Skeletal muscle tissue (tissue), 4 donors: ENCODE results near the gene ACE. TPM values are rescaled to one million over a fixed set of nuclear protein-coding genes. Genes with fewer than 3 reads are reported as not detected.
"Not testable (repeated sequence)": the region's sequence is repeated elsewhere in the genome, so short reads cannot be mapped to it uniquely, and the experiment has no call there.

Source experiments
- H3K27ac ChIP-seq: one replicate; pipeline ENCODE4 v1.7.0; 2013; ENCODE audit warnings: mild to moderate bottlenecking, low read depth, low read length, inconsistent platforms
- H3K27me3 ChIP-seq, 3 donors: one replicate each; pipeline ENCODE4 v1.7.0; 2013; ENCODE audit warnings: low read length in 3 of 3; ENCODE audit not compliant: control insufficient read depth in 3 of 3, insufficient read depth in 3 of 3
- H3K36me3 ChIP-seq, 3 donors: one replicate each; pipeline ENCODE4 v1.7.0; 2013; ENCODE audit warnings: low read length in 3 of 3; ENCODE audit not compliant: control insufficient read depth in 3 of 3, insufficient read depth in 3 of 3
- H3K4me1 ChIP-seq, 3 donors: one replicate each; pipeline ENCODE4 v1.7.0; 2013; ENCODE audit warnings: low read length in 3 of 3, mild to moderate bottlenecking in 3 of 3; ENCODE audit not compliant: control insufficient read depth in 3 of 3, insufficient read depth in 3 of 3
- H3K4me3 ChIP-seq, 3 donors: one replicate each; pipeline ENCODE4 v1.7.0; 2013; ENCODE audit warnings: low read length in 3 of 3
- H3K9ac ChIP-seq, 3 donors: one replicate each; pipeline ENCODE4 v1.7.0; 2013; ENCODE audit warnings: low read length in 3 of 3, mild to moderate bottlenecking in 3 of 3, moderate library complexity in 2 of 3, low read depth in 1 of 3
- H3K9me3 ChIP-seq, 3 donors: one replicate each; pipeline ENCODE4 v1.7.0; 2013; ENCODE audit warnings: low read length in 3 of 3; ENCODE audit not compliant: control insufficient read depth in 3 of 3
- total RNA-seq: library from RNA; depleted of rRNA; stranded (reverse); fragments of >200 nt; gene quantifications from one replicate; pipeline ENCODE4 v1.2.3, GENCODE V29; 2014
- donor health status: Osteomylitis.

ACE gene
- total RNA-seq, 1 donor from 2014 or later = 7.8 TPM

DNA sequence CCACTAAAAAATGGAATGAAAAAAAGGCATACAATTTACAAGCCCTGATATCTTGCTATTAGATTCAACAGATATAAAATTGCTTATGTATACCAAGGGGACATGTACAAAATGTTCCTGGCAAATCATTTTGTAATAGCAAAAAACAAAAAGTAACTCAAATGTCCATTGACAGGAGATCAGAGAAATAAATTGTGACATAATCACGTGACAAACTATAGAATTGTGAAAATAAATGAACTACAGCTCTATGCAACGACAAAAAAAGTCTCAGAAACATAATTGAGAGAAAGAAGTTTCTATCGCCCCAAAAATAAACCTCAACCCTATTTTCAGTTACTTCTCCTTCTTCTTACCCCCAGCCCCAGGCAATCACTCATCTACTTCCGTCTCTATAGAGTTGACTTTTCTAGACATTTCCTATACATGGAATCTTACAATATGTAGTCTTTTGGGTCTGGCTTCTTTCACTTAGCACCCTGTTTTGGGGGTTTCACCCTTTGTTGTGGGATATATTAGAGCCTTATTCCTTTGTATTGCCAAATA, 12.1 kb upstream of the ACE start:
- Histone ChIP-seq H3K36me3 (no peaks in the 10 kb centered on the region), H3K4me1 (no peaks in the 10 kb centered on the region), H3K9ac (no peak overlapping the region), H3K4me3 (no peak overlapping the region), H3K27ac (no peak overlapping the region), H3K9me3 (no peaks in the 10 kb centered on the region), H3K27me3 (peaks cover 0 to 2% (median 0%) of the 10 kb centered on the region in 3 donors)

DNA sequence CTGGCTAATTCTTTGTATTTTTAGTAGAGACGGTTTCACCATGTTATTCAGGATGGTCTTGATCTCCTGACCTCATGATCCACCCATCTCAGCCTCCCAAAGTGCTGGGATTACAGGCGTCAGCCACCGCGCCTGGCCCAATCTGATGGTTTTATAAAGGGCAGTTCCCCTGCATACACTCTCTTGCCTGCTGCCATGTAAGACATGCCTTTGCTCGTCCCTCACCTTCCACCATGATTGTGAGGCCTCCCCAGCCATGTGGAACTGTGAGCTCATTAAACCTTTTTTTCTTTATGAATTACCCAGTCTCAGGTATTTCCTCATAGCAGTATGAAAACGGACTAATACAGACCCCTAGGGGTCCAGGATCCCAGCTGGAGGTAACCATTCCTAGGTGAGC, 8.8 kb upstream of the ACE start:
- not testable (repeated sequence) for H3K4me1 ChIP-seq, H3K4me3 ChIP-seq, H3K27ac ChIP-seq, H3K9ac ChIP-seq, H3K9me3 ChIP-seq, H3K36me3 ChIP-seq, H3K27me3 ChIP-seq

DNA sequence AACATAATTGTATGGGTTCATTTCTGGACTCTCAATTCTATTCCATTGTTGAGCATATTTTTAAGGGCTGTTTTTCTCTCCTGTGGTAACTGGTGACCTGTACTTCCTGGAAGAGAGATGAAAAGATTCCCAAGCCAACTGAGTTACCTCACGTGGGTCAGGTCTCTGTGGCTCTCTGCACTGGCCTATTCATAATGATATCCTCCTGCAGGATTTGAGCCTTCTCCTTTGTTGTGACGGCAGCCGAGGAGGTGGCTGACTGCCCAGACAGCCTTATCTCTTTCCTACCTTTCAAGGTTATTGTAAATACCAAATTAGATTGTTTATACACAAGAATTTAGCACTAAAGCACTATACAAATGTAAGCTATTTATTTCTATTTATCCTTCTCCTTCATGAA, 2.7 kb upstream of the ACE start:
- Histone ChIP-seq H3K9ac (no peak overlapping the region), H3K36me3 (no peaks in the 10 kb centered on the region), H3K4me1 (peaks cover 13 to 26% (median 24%) of the 10 kb centered on the region in 3 donors), H3K4me3 (no peak overlapping the region), H3K27me3 (peaks cover 15 to 35% (median 18%) of the 10 kb centered on the region in 3 donors), H3K27ac (no peak overlapping the region), H3K9me3 (no peaks in the 10 kb centered on the region)

DNA sequence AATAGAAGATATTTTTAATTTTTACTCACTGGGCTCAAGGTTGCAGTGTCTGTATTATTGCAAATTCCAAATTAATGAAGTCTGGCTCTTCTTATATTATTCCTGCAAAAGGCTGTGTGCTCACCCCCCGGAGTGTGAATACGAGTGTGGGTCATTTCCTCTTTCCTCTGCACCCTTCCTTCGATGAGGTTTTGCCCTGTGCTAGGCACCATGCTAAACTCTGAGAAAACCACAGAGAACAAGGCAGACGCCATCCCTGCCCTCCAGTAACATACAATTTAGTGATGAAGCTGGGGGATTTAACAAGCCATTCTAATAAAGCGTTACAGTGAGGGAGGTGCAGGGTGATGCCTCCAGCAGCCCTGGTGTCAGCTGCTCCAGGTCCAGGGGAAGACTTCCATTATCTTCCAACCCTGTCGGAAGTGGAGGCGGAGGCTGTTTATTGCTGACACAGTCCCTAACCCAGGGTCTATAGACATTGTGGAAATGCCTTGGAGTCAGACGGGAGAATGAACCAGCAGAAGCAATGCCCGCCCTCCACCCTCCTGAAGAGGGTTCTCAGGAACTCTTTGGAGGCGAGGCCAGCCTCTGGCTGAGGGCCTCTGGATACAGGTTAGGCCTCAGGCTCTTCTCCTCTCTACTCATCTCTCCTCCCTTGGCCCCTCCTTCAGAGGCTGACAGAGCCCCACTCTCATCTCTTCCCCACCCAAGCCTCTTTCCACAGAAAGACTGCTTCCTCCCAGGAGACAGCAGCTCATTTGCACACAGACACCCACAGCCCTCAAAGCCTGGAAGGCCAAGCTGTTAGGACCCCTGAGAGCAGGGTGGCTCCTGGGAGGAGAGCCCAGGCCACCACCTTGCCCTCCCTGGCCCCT, 2.0 kb upstream of the ACE start:
- Histone ChIP-seq H3K27ac (no peak overlapping the region), H3K36me3 (no peaks in the 10 kb centered on the region), H3K27me3 (peaks cover 20 to 42% (median 24%) of the 10 kb centered on the region in 3 donors), H3K4me3 (no peak overlapping the region), H3K9me3 (no peaks in the 10 kb centered on the region), H3K4me1 (peaks cover 14 to 31% (median 25%) of the 10 kb centered on the region in 3 donors), H3K9ac (no peak overlapping the region)

DNA sequence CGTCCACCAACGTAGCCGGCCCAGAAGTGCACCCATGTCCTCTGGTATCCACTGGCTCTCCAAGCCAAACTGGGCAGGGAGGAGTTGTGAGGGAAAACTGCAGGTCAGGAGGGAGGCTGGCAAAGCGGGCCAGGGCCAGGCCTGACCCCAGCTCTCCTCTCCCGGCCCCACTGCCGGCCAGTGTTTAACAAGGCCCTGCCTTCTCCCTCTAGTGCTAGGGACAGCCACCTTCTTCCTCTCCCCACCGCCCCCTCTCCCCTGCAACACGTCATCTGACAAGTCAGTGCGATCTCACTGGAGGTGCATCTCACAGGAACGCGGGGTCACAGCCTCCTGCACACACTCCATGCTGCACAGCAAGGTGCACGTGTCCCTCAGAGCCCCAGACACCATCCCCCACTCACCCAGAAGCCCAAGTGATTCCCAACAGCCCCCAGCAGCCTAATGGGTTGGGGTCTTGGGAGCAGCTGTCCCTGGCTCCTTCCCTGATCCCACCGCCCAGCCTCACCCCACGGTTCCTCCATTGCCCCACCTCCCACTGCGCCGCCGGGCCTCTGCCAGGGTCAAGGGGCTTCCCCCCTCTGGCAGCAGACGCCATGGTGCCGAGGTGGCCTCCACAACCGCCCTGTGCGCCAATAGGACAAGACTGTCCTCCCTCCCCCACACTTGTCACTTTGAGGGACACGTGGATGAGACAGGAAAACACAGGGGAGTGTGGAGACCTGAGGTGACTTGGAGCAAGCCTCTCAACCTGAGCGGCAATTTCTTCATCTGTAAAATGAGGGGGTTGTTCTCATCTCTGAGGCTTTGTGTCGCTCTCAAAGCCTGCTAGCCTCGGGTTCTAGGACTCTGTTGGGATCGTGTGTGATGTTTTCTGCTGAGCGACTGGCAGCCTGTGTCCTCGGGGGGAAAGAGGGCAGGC, 1.1 kb upstream of the ACE start:
- peak overlapping the region; percentile 7 for H3K27ac ChIP-seq
- H3K9ac ChIP-seq = no peak overlapping the region
- H3K36me3 ChIP-seq = no peaks in the 10 kb centered on the region
- H3K9me3 ChIP-seq = no peaks in the 10 kb centered on the region
- no peak overlapping the region for H3K4me3 ChIP-seq
- peaks cover 14 to 31% (median 25%) of the 10 kb centered on the region in 3 donors for H3K4me1 ChIP-seq
- peaks cover 20 to 39% (median 26%) of the 10 kb centered on the region in 3 donors for H3K27me3 ChIP-seq

DNA sequence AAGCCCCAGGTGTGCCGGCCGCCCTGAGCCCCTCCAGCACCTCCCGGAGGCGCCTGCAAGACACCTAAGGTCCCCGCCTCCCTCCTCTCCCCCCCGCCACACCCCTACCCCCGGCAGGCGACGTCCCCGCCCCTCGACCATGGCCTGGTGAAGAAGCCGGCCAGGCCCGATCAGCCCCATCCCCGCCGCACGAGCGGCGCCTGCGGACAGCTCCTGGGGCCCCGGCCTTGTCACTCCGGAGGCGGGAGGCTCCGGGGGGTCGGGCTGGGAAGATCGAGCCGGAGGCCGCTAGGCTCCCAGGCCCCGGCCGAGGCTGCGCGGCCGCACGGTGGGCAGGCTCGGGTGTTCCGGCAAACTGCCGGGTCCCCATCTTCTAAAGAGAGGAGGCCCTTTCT, 405 bp upstream of the ACE start:
- Histone ChIP-seq H3K27me3 (peaks cover 20 to 39% (median 26%) of the 10 kb centered on the region in 3 donors), H3K9ac (peak overlapping the region in 1 of 3 donors; percentile 57)

DNA sequence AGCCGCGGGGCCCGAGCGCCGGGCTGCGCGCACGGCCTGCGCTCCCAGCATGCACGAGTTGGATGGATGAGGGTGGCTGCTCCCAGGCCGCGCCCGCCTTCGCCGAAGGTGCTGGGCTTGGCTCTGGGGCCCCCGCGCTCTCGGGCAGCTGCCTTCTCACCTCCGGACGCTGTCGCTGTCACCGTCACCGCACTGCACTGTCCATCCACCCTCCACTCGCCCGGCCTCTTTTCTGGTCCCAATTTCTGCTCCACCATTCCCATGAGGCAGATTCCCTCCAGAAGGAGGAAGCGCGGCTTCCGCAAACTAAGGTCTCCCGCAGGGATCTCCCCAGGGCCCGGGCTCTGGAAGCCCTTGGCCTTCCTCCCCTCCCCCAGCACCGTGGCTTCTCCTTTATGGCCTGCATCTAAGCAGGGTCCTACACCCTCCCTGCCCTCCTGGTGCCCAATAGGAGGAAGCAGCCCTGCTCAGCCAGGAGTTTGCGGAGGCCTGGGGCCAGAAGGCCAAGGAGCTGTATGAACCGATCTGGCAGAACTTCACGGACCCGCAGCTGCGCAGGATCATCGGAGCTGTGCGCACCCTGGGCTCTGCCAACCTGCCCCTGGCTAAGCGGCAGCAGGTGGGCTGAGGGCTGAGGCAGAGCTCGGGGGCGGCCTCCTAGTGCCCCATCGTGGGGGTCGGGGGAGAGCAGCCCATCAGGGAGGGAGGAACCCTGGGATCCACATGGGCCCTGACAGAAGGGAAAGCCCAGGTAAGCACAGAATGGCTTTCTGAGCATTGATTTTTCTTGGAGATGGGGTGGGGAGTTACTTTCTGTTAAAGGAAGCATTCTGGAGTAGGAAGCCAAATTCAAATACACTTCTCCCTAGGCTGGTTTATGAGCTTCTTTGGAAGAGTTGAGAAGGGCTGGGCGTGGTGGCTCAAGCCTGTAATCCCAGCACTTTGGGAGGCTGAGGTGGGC, 899 bp downstream of the ACE start:
- Histone ChIP-seq H3K36me3 (peaks cover 0 to 2% (median 0%) of the 10 kb centered on the region in 3 donors), H3K27me3 (peaks cover 20 to 39% (median 26%) of the 10 kb centered on the region in 3 donors), H3K4me1 (peaks cover 14 to 33% (median 25%) of the 10 kb centered on the region in 3 donors), H3K27ac (no peak overlapping the region), H3K9me3 (no peaks in the 10 kb centered on the region), H3K4me3 (peak overlapping the region; percentile 59 to 71 (median 66)), H3K9ac (peak overlapping the region in 2 of 3 donors; percentile 23 to 40)

More for the DNA sequence above, 405 bp upstream of the ACE start:
- Histone ChIP-seq H3K36me3 (no peaks in the 10 kb centered on the region), H3K4me3 (peak overlapping the region in 1 of 3 donors; percentile 13), H3K4me1 (peaks cover 14 to 31% (median 25%) of the 10 kb centered on the region in 3 donors), H3K27ac (no peak overlapping the region), H3K9me3 (no peaks in the 10 kb centered on the region)

DNA sequence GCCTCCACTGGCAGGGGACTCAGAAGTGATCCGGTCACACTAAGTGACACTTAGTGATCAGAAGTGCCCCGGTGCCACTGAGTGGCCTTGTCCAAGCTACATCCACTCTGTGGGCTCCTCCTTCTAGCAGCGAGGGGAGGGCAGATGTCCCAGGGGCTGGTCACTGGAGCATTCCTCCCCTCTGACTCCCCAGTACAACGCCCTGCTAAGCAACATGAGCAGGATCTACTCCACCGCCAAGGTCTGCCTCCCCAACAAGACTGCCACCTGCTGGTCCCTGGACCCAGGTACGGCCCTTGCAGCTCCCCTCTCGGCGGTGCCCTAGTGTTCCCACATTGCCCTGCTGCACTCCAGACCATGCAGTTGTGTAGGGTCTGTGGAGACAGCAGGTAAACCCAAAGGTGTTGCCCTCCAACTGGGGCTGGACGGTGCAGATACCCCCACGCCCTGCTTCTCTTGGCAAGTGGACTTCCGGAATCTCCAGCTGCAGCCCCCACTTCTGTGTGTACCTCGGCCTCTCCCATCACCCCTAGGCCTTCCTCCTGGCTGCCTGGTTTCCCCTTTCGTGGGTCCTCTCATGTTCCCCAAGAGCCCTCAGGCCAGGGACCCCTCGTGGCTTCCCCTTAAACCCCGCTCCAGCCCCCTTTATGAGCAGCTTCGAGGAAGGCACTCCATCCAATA, 2.1 kb downstream of the ACE start:
- H3K9ac ChIP-seq = no peak overlapping the region
- H3K4me1 ChIP-seq = peaks cover 14 to 33% (median 25%) of the 10 kb centered on the region in 3 donors
- H3K9me3 ChIP-seq = no peaks in the 10 kb centered on the region
- H3K27ac ChIP-seq = no peak overlapping the region
- peaks cover 20 to 39% (median 26%) of the 10 kb centered on the region in 3 donors for H3K27me3 ChIP-seq
- peak overlapping the region in 2 of 3 donors; percentile 41 to 51 for H3K4me3 ChIP-seq
- H3K36me3 ChIP-seq = peaks cover 0 to 4% (median 0%) of the 10 kb centered on the region in 3 donors
